Upper lobe of left lung (tissue), 4 donors: Measurements from ENCODE around the gene SLC22A12.

Experiments
- POLR2A ChIP-seq, 4 donors: fragments of 450-650 bp; IDR thresholded peaks; one replicate each; pipeline ENCODE4 v1.5.1; 2016 to 2017; ENCODE audit warnings: antibody characterized with exemption in 4 of 4, mild to moderate bottlenecking in 2 of 4
- TF ChIP-seq, protein P1 (sequence below), 6 experiments: fragments of 450-650 bp in 4 of 6; fragments of 200-600 bp in 2 of 6; sonication (generic) in 2 of 6; IDR thresholded peaks; one replicate each; pipeline ENCODE4 v1.5.1; 2016 to 2019; ENCODE audit warnings: antibody characterized with exemption in 6 of 6

DNA sequence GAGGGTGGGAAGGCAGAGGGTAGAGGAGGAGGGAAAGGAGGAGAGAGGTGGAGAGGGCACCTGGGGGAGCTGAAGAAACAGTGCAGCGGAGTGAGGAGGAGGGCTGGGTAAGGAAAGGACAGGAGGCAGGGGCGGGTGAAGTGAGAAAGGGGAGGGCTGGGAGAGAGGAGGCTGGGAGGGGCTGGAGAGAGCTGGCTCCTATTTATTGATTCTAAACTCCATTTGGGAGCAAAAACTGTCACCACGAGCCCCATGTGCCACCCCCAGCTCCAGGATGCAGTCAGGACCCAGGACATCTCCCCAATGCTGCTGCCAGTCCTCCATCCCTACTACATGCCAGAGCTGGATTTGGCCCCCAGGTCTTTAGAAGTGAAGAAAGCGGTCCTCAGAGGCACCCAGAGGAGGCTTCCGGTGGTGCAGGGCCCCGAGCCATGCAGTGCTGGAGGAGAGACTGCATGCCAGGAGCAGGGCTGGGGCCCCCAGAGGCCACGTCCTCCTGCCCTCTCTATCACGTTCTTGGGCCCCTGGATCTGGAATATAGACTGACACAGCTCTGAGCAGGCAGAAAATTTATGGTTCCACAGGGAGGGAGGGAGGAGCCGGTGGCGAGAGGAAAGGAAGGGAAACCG is 53.7 kb downstream of the SLC22A12 start:
- TF ChIP-seq, protein P1, sequence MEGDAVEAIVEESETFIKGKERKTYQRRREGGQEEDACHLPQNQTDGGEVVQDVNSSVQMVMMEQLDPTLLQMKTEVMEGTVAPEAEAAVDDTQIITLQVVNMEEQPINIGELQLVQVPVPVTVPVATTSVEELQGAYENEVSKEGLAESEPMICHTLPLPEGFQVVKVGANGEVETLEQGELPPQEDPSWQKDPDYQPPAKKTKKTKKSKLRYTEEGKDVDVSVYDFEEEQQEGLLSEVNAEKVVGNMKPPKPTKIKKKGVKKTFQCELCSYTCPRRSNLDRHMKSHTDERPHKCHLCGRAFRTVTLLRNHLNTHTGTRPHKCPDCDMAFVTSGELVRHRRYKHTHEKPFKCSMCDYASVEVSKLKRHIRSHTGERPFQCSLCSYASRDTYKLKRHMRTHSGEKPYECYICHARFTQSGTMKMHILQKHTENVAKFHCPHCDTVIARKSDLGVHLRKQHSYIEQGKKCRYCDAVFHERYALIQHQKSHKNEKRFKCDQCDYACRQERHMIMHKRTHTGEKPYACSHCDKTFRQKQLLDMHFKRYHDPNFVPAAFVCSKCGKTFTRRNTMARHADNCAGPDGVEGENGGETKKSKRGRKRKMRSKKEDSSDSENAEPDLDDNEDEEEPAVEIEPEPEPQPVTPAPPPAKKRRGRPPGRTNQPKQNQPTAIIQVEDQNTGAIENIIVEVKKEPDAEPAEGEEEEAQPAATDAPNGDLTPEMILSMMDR (IDR thresholded peaks at IDR 0.05) = peak in 2 of 6 experiments; percentile 10 to 12
- no peak for TF ChIP-seq POLR2A (IDR thresholded peaks at IDR 0.05)
